ENCODE results near the gene PIK3R5.

The PIK3R5 gene

GRCh38 chr17:8935191-8935590, 30.3 kb downstream of the PIK3R5 start:
- no peak overlapping the region for H3K4me2 ChIP-seq (ENCODE audit: low read length)
- H3K4me3 ChIP-seq (ENCODE audit: low read length): no peak overlapping the region
- no peaks in the 10 kb centered on the region for H3F3A ChIP-seq (ENCODE audit: control insufficient read depth, insufficient read depth)
- no peaks in the 10 kb centered on the region for H3K9me3 ChIP-seq (ENCODE audit: control insufficient read depth, insufficient read depth, low read length)
- H3K4me1 ChIP-seq (ENCODE audit: control insufficient read depth, low read length): no peaks in the 10 kb centered on the region
- H3K27ac ChIP-seq (ENCODE audit: low read depth, low read length): no peak overlapping the region
- H3K36me3 ChIP-seq (ENCODE audit: control insufficient read depth, low read length): no peaks in the 10 kb centered on the region
- H3K27me3 ChIP-seq (ENCODE audit: control insufficient read depth, low read length): peaks cover 34% of the 10 kb centered on the region
- TF ChIP-seq EZH2phosphoT487 (IDR thresholded peaks at IDR 0.05; ENCODE audit: borderline replicate concordance, low read length): no peak
- TF ChIP-seq CTCF (IDR thresholded peaks at IDR 0.05; ENCODE audit: low read depth, low read length, poor library complexity, severe bottlenecking): no peak
- H3K9me2 ChIP-seq (replicated peaks; ENCODE audit: control insufficient read depth, low read length): no peaks in the 10 kb centered on the region
- H4K20me1 ChIP-seq (ENCODE audit: control insufficient read depth, insufficient read depth, low read depth, low read length): no peaks in the 10 kb centered on the region
- no peaks in the 10 kb centered on the region for H3K79me2 ChIP-seq (ENCODE audit: control insufficient read depth, low read length)

GRCh38 chr17:8934346-8934745, 31.2 kb downstream of the PIK3R5 start:
- H3K79me2 ChIP-seq (ENCODE audit: control insufficient read depth, low read length): no peaks in the 10 kb centered on the region
- H4K20me1 ChIP-seq (ENCODE audit: control insufficient read depth, insufficient read depth, low read depth, low read length): no peaks in the 10 kb centered on the region
- H3K9me2 ChIP-seq (replicated peaks; ENCODE audit: control insufficient read depth, low read length): no peaks in the 10 kb centered on the region
- no peaks in the 10 kb centered on the region for H3K36me3 ChIP-seq (ENCODE audit: control insufficient read depth, low read length)
- peaks cover 5% of the 10 kb centered on the region; the same call in 1 of the 2 replicates for H3K9me3 ChIP-seq (ENCODE audit: control insufficient read depth, insufficient read depth, low read length)
- TF ChIP-seq CTCF (IDR thresholded peaks at IDR 0.05; ENCODE audit: low read depth, low read length, poor library complexity, severe bottlenecking) (no peak), EZH2phosphoT487 (IDR thresholded peaks at IDR 0.05; ENCODE audit: borderline replicate concordance, low read length) (no peak)
- H3K4me3 ChIP-seq (ENCODE audit: low read length): no peak overlapping the region
- H3K4me2 ChIP-seq (ENCODE audit: low read length): no peak overlapping the region
- H3K27me3 ChIP-seq (ENCODE audit: control insufficient read depth, low read length): peaks cover 25% of the 10 kb centered on the region
- no peaks in the 10 kb centered on the region for H3K4me1 ChIP-seq (ENCODE audit: control insufficient read depth, low read length)
- H3K27ac ChIP-seq (ENCODE audit: low read depth, low read length): no peak overlapping the region
- H3F3A ChIP-seq (ENCODE audit: control insufficient read depth, insufficient read depth): no peaks in the 10 kb centered on the region

GRCh38 chr17:8930649-8931048, 34.9 kb downstream of the PIK3R5 start:
- TF ChIP-seq CTCF (IDR thresholded peaks at IDR 0.05; ENCODE audit: low read depth, low read length, poor library complexity, severe bottlenecking) (no peak), EZH2phosphoT487 (IDR thresholded peaks at IDR 0.05; ENCODE audit: borderline replicate concordance, low read length) (no peak)
- Histone ChIP-seq H3K9me3 (ENCODE audit: control insufficient read depth, insufficient read depth, low read length) (peaks cover 22% of the 10 kb centered on the region), H4K20me1 (ENCODE audit: control insufficient read depth, insufficient read depth, low read depth, low read length) (no peaks in the 10 kb centered on the region), H3K27ac (ENCODE audit: low read depth, low read length) (no peak overlapping the region), H3K4me1 (ENCODE audit: control insufficient read depth, low read length) (no peaks in the 10 kb centered on the region), H3K9me2 (replicated peaks; ENCODE audit: control insufficient read depth, low read length) (no peaks in the 10 kb centered on the region), H3K4me2 (ENCODE audit: low read length) (no peak overlapping the region), H3K79me2 (ENCODE audit: control insufficient read depth, low read length) (no peaks in the 10 kb centered on the region), H3F3A (ENCODE audit: control insufficient read depth, insufficient read depth) (no peaks in the 10 kb centered on the region), H3K36me3 (ENCODE audit: control insufficient read depth, low read length) (no peaks in the 10 kb centered on the region), H3K27me3 (ENCODE audit: control insufficient read depth, low read length) (peaks cover 21% of the 10 kb centered on the region), H3K4me3 (ENCODE audit: low read length) (no peak overlapping the region)

Measured in DOHH2 (cell line).